Gastrocnemius medialis (tissue), 4 donors: Measurements from ENCODE around the gene NDUFAF2.

Experiments used
- POLR2A ChIP-seq, 2 donors: fragments of 450-650 bp; IDR thresholded peaks; one replicate each; pipeline ENCODE4 v1.6.1; 2017; ENCODE audit warnings: antibody characterized with exemption in 2 of 2, mild to moderate bottlenecking in 2 of 2, moderate library complexity in 2 of 2
- TF ChIP-seq, protein P1 (sequence below), 5 experiments: fragments of 450-650 bp in 3 of 5; fragments of 200-600 bp in 2 of 5; sonication (generic) in 2 of 5; IDR thresholded peaks in 4 of 5; conservative IDR thresholded peaks in 1 of 5; 1 replicate in 4 of 5; 2 replicates in 1 of 5; pipeline ENCODE4 v1.5.1; 2016 to 2019; ENCODE audit warnings: antibody characterized with exemption in 5 of 5, mild to moderate bottlenecking in 3 of 5, moderate library complexity in 3 of 5

DNA sequence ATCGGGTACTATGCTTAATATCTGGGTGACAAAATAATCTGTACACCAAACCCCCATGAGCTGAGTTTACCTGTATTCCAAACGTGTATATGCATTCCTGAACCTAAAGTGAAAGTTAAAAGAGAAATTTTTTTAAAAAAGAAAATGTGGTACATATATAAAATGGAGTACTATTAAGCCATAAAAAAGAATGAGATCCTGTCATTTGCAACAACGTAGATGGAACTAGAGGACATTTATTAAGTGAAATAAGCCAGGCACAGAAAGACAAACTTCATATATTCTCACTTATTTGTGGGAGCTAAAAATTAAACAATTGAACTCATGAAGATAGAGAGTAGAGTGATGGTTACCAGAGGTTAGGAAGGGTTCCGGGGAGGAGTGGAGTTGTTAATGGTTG is 44.8 kb downstream of the NDUFAF2 start:
- TF ChIP-seq, protein P1, sequence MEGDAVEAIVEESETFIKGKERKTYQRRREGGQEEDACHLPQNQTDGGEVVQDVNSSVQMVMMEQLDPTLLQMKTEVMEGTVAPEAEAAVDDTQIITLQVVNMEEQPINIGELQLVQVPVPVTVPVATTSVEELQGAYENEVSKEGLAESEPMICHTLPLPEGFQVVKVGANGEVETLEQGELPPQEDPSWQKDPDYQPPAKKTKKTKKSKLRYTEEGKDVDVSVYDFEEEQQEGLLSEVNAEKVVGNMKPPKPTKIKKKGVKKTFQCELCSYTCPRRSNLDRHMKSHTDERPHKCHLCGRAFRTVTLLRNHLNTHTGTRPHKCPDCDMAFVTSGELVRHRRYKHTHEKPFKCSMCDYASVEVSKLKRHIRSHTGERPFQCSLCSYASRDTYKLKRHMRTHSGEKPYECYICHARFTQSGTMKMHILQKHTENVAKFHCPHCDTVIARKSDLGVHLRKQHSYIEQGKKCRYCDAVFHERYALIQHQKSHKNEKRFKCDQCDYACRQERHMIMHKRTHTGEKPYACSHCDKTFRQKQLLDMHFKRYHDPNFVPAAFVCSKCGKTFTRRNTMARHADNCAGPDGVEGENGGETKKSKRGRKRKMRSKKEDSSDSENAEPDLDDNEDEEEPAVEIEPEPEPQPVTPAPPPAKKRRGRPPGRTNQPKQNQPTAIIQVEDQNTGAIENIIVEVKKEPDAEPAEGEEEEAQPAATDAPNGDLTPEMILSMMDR (IDR thresholded peaks at IDR 0.05 in 4 of 5, conservative IDR thresholded peaks at IDR 0.05 in 1 of 5) = no peak
- no peak for TF ChIP-seq POLR2A (IDR thresholded peaks at IDR 0.05)
